AG04450 (cell line): Measurements from ENCODE around the gene BCAP29. TPM values are rescaled to one million over a fixed set of nuclear protein-coding genes. Genes with fewer than 3 reads are reported as not detected.

ENCODE experiments used
- CTCF ChIA-PET: fragments of 300-600, 350-600 bp; formaldehyde crosslinking; extraction: SDS; loops from one replicate; lab custom pipeline; 2022; ENCODE audit warnings: antibody characterized with exemption, inconsistent platforms; lab: Charles Lee
- POLR2A ChIA-PET: fragments of 350-600 bp; formaldehyde crosslinking; extraction: SDS; loops from one replicate; lab custom pipeline; 2021; ENCODE audit warnings: antibody characterized with exemption, inconsistent platforms; lab: Yijun Ruan, JAX
- DNase-seq: peaks from one replicate; pipeline ENCODE4 v3.0.0-alpha.2; 2011; ENCODE audit warnings: low read depth, low spot score
- H3K27ac ChIP-seq: one replicate; pipeline ENCODE4 v1.5.1; 2012; ENCODE audit warnings: low read depth, low read length, control low read depth
- H3K27me3 ChIP-seq: one replicate; pipeline ENCODE4 v1.6.0; 2012; ENCODE audit warnings: low read length; ENCODE audit not compliant: control insufficient read depth, insufficient read depth
- H3K4me3 ChIP-seq: 2 replicates; pipeline ENCODE4 v1.5.1; 2011; ENCODE audit warnings: mild to moderate bottlenecking, low read depth, low read length, control low read depth
- H3K9me3 ChIP-seq: 2 replicates; pipeline ENCODE4 v1.5.1; 2012; ENCODE audit warnings: low read length; ENCODE audit not compliant: control insufficient read depth, insufficient read depth
- polyA plus RNA-seq: library from polyadenylated mRNA; depleted of rRNA; stranded (reverse); fragments of >200 nt; gene quantifications from 2 replicates; pipeline ENCODE4 v1.2.3, GENCODE V29; 2011
- TF ChIP-seq, protein P1 (sequence below): IDR thresholded peaks from 2 replicates; pipeline ENCODE4 v1.5.1; 2011; ENCODE audit warnings: low read depth, low read length, control low read depth, inconsistent platforms

The BCAP29 gene
- polyA plus RNA-seq, 1 experiment, result 56.9 TPM

GRCh38 chr7:107610323-107610722 lies 30.3 kb downstream of the BCAP29 start:
- DNase-seq, result no peak
- TF ChIP-seq, protein P1, sequence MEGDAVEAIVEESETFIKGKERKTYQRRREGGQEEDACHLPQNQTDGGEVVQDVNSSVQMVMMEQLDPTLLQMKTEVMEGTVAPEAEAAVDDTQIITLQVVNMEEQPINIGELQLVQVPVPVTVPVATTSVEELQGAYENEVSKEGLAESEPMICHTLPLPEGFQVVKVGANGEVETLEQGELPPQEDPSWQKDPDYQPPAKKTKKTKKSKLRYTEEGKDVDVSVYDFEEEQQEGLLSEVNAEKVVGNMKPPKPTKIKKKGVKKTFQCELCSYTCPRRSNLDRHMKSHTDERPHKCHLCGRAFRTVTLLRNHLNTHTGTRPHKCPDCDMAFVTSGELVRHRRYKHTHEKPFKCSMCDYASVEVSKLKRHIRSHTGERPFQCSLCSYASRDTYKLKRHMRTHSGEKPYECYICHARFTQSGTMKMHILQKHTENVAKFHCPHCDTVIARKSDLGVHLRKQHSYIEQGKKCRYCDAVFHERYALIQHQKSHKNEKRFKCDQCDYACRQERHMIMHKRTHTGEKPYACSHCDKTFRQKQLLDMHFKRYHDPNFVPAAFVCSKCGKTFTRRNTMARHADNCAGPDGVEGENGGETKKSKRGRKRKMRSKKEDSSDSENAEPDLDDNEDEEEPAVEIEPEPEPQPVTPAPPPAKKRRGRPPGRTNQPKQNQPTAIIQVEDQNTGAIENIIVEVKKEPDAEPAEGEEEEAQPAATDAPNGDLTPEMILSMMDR, result no peak
- Histone ChIP-seq H3K27me3 (no peaks in the 10 kb centered on the region), H3K4me3 (no peak overlapping the region), H3K27ac (no peak overlapping the region), H3K9me3 (no peaks in the 10 kb centered on the region)
- CTCF ChIA-PET, result no interaction called here
- POLR2A ChIA-PET, result no interaction called here

GRCh38 chr7:107613439-107613838 lies 33.4 kb downstream of the BCAP29 start:
- TF ChIP-seq, protein P1, result no peak
- H3K9me3 ChIP-seq, result no peaks in the 10 kb centered on the region
- ChIA-PET POLR2A (no interaction called here), CTCF (no interaction called here)
- H3K4me3 ChIP-seq, result no peak overlapping the region
- no peaks in the 10 kb centered on the region for H3K27me3 ChIP-seq
- DNase-seq, result no peak
- H3K27ac ChIP-seq, result no peak overlapping the region

DNA sequence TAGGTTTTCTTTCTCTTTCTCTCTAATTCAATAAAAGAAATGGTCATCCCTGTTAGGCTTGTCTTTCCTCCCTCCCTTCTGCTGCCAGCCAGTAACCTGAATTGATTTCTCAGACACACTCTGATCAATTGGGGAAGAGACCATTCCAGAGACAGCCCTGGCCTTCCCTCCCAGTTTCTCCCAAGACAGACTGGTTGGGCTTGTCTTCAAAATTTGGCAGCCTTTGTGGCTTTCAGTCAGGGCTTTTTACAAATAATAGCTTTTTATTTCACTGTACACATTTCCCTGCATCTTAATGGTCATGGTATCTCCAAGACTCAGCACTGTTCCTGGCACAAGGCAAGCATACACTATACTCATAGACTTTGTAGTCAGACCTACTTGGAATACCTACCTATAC lies 33.9 kb downstream of the BCAP29 start:
- Histone ChIP-seq H3K27ac (no peak overlapping the region), H3K27me3 (no peaks in the 10 kb centered on the region), H3K9me3 (no peaks in the 10 kb centered on the region), H3K4me3 (no peak overlapping the region)
- TF ChIP-seq, protein P1, result no peak
- CTCF ChIA-PET, result no interaction called here
- DNase-seq, result no peak
- POLR2A ChIA-PET, result no interaction called here

DNA sequence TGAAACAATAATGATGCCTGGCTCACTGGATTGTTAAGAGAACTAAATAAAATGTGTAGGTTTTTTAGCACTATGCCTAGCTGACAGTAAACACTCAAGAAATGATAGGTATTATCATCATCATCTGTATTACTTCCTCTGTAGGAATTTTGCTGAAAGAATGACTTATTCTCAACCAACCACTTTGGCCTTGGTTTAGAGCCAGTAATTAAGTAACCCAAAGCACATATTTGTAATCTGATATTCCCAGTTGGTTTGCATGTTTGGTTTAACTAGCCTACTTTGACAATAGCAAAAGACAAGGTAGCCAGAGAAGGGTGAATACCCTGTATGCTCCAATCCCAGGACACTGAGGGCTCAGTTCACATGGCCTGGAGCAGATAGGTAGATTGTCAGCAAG lies 34.4 kb downstream of the BCAP29 start:
- ChIA-PET CTCF (no interaction called here), POLR2A (no interaction called here)
- Histone ChIP-seq H3K27me3 (no peaks in the 10 kb centered on the region), H3K27ac (no peak overlapping the region), H3K9me3 (no peaks in the 10 kb centered on the region), H3K4me3 (no peak overlapping the region)
- DNase-seq, result peak; percentile 33
- TF ChIP-seq, protein P1, result no peak

- TF ChIP-seq, protein P1, result no peak
- DNase-seq, result no peak
- ChIA-PET CTCF (interaction anchor here (1.0 kb wide), 1 partner anchor 259 kb away, joined by 3 read pairs; no protein-coding TSS in a partner anchor), POLR2A (no interaction called here)
- H3K27ac ChIP-seq, result no peak overlapping the region
- H3K27me3 ChIP-seq, result no peaks in the 10 kb centered on the region
- H3K4me3 ChIP-seq, result no peak overlapping the region
- H3K9me3 ChIP-seq, result no peaks in the 10 kb centered on the region
These were observed 36.0 kb downstream of the BCAP29 start for GRCh38 chr7:107615910-107616680.
